HepG2 (cell line): ENCODE data around the gene TBC1D4. TPM values are rescaled to one million over a fixed set of nuclear protein-coding genes. Genes with fewer than 3 reads are reported as not detected.

ENCODE experiments used
- ATAC-seq: fragments of 200-7000 bp; cut with Tn5 transposase; 3 replicates; pipeline ENCODE4 v1.9.1; 2020; ENCODE audit warnings: mild to moderate bottlenecking, moderate library complexity
- BruUV-seq: library from RNA; stranded (reverse); fragments of 400-500 nt; replicated peaks from 2 replicates; lab custom pipeline; 2021; lab: Mats Ljungman, UMichigan
- CTCF ChIA-PET: fragments of 300-600 bp; formaldehyde crosslinking; extraction: SDS; loops from one replicate; lab custom pipeline; 2021; ENCODE audit warnings: low total read pairs, inconsistent platforms, low intra/inter-chr PET ratio; lab: Yijun Ruan, JAX
- POLR2A ChIA-PET: fragments of 350-600 bp; sonication (Branson Sonifier 250); formaldehyde crosslinking; loops from one replicate; lab custom pipeline; 2020; ENCODE audit warnings: antibody characterized with exemption, inconsistent platforms; lab: Yijun Ruan, JAX
- DNase-seq: peaks from one replicate; pipeline ENCODE4 v3.0.0-alpha.2; 2015; ENCODE audit warnings: low spot score
- FAIRE-seq: peaks from 3 replicates; lab custom pipeline; 2011; peaks lifted over from hg19 to GRCh38; lab: Jason Lieb, UNC
- H2AFZ ChIP-seq: one replicate; pipeline ENCODE4 v1.6.1; 2011; ENCODE audit warnings: low read length, inconsistent platforms
- H3K27ac ChIP-seq: fragments of 300-600 bp; 3 replicates; pipeline ENCODE4 v1.8.0; 2011; ENCODE audit warnings: mixed run types, mild to moderate bottlenecking, mixed read lengths, low read length, inconsistent platforms; ENCODE audit not compliant: insufficient read depth; ENCODE audit errors: extremely low read length
- H3K27me3 ChIP-seq, 2 experiments: fragments of 200-600 bp in 1 of 2; 2 replicates in 1 of 2; 3 replicates in 1 of 2; pipeline versions ENCODE4 v1.6.0 to v1.8.0; 2011; ENCODE audit warnings: low read length in 2 of 2, mild to moderate bottlenecking in 2 of 2, moderate library complexity in 2 of 2, inconsistent platforms in 1 of 2; ENCODE audit not compliant: insufficient read depth in 2 of 2, control insufficient read depth in 1 of 2
- H3K36me3 ChIP-seq, 2 experiments: fragments of 200-600 bp in 1 of 2; replicated peaks in 1 of 2; 2 replicates in 1 of 2; 3 replicates in 1 of 2; pipeline versions ENCODE4 v1.5.1 to v1.8.0; 2011; ENCODE audit warnings: low read length in 2 of 2, inconsistent platforms in 1 of 2; ENCODE audit not compliant: insufficient read depth in 2 of 2, control insufficient read depth in 1 of 2
- H3K4me1 ChIP-seq: 2 replicates; pipeline ENCODE4 v1.5.1; 2012; ENCODE audit warnings: low read length, inconsistent platforms; ENCODE audit not compliant: insufficient read depth
- H3K4me2 ChIP-seq: 2 replicates; pipeline ENCODE4 v1.6.0; 2011; ENCODE audit warnings: low read depth, low read length, inconsistent platforms
- H3K4me3 ChIP-seq, 3 experiments: fragments of 200-600 bp in 1 of 3; sonication (generic), shearing (Covaris generic) in 1 of 3; replicated peaks in 1 of 3; 2 replicates each; pipeline ENCODE4 v1.5.1; 2011 to 2016; ENCODE audit warnings: low read length in 3 of 3, inconsistent platforms in 2 of 3, low read depth in 2 of 3, mild to moderate bottlenecking in 2 of 3, control low read depth in 1 of 3, mixed read lengths in 1 of 3; ENCODE audit not compliant: insufficient read depth in 1 of 3
- H3K79me2 ChIP-seq: one replicate; pipeline ENCODE4 v1.6.1; 2011; ENCODE audit warnings: low read length, inconsistent platforms; ENCODE audit not compliant: insufficient read depth
- H3K9ac ChIP-seq: 2 replicates; pipeline ENCODE4 v1.6.0; 2011; ENCODE audit warnings: mild to moderate bottlenecking, low read depth, low read length, inconsistent platforms; ENCODE audit not compliant: insufficient read depth
- H3K9me3 ChIP-seq: 2 replicates; pipeline ENCODE4 v1.5.1; 2012; ENCODE audit warnings: mild to moderate bottlenecking, low read length
- H4K20me1 ChIP-seq: 2 replicates; pipeline ENCODE4 v1.6.0; 2011; ENCODE audit warnings: inconsistent platforms, mild to moderate bottlenecking, low read length, moderate library complexity; ENCODE audit not compliant: insufficient read depth
- HMG20B ChIP-seq: conservative IDR thresholded peaks from 2 replicates; pipeline ENCODE4 v1.6.1; 2016; ENCODE audit warnings: missing genetic modification reagents, missing compliant biosample characterization
- MTF2 ChIP-seq: sonication (generic); formaldehyde crosslinking; IDR thresholded peaks from 2 replicates; pipeline ENCODE4 v1.5.0; 2020; ENCODE audit warnings: missing genetic modification reagents, borderline replicate concordance
- PAX8 ChIP-seq: sonication (generic); formaldehyde crosslinking; IDR thresholded peaks from 2 replicates; pipeline ENCODE4 v1.8.0; 2022; ENCODE audit warnings: mild to moderate bottlenecking, missing genetic modification reagents, borderline replicate concordance
- RFX1 ChIP-seq: fragments of 450-650 bp; IDR thresholded peaks from 2 replicates; pipeline ENCODE4 v1.6.1; 2017
- SATB2 ChIP-seq: sonication (generic); formaldehyde crosslinking; IDR thresholded peaks from 2 replicates; pipeline ENCODE4 v1.5.0; 2020; ENCODE audit warnings: missing genetic modification reagents
- ZBTB20 ChIP-seq: sonication (generic); formaldehyde crosslinking; IDR thresholded peaks from 2 replicates; pipeline ENCODE4 v1.8.1; 2023; ENCODE audit warnings: missing genetic modification reagents, low read depth, mild to moderate bottlenecking, borderline replicate concordance
- ZFP36 ChIP-seq: fragments of 150-350 bp; IDR thresholded peaks from 2 replicates; pipeline ENCODE4 v1.6.1; 2018; ENCODE audit warnings: borderline replicate concordance, low read length, low read depth; ENCODE audit not compliant: partially characterized antibody
- ZNF382 ChIP-seq: sonication (generic); formaldehyde crosslinking; IDR thresholded peaks from 2 replicates; pipeline ENCODE4 v1.5.0; 2020; ENCODE audit warnings: missing genetic modification reagents, mild to moderate bottlenecking, borderline replicate concordance
- ZNF652 ChIP-seq: IDR thresholded peaks from 2 replicates; pipeline ENCODE4 v1.6.1; 2016; ENCODE audit warnings: low read depth, borderline replicate concordance
- ZNF816 ChIP-seq: sonication (generic); formaldehyde crosslinking; IDR thresholded peaks from 2 replicates; pipeline ENCODE4 v1.8.0; 2022; ENCODE audit warnings: missing genetic modification reagents, mild to moderate bottlenecking, borderline replicate concordance
- WGBS: methylation state at CpG from one replicate; pipeline ENCODE4 v1.1.6; 2017; ENCODE audit warnings: low lambda C conversion rate; 5-methylcytosine and 5-hydroxymethylcytosine counted together
- in situ Hi-C: cut with HindIII; loops from 2 replicates; pipeline ENCODE4 v1.10.0; 2017; ENCODE audit warnings: low pct_unique_long_range_greater_than_20kb; ENCODE audit not compliant: extremely low pct_ligation_motif_present
- intact Hi-C: fragments of 100-400 bp; cut with micrococcal nuclease; formaldehyde crosslinking; loops from one replicate; pipeline ENCODE4 v1.10.0; 2022; ENCODE audit not compliant: unreplicated experiment
- polyA plus RNA-seq, 8 experiments: library from polyadenylated mRNA; depleted of rRNA in 3 of 8; stranded (reverse) in 7 of 8; unstranded in 1 of 8; fragments of >200 nt; fragmentation: Illumina TruSeq in 4 of 8; extraction: Trizol in 4 of 8; gene quantifications; 2 replicates each; pipeline versions ENCODE4 v1.2.1 to v1.2.3, GENCODE V29; 2011 to 2016; ENCODE audit warnings: low read depth in 4 of 8, missing spikeins in 1 of 8, mixed read lengths in 1 of 8; ENCODE audit not compliant: insufficient read depth in 1 of 8
- total RNA-seq, 5 experiments: library from RNA; depleted of rRNA; stranded (reverse); fragments of >200 nt; fragmentation: Illumina TruSeq; extraction: Trizol; gene quantifications; 2 replicates each; pipeline ENCODE4 v1.2.3, GENCODE V29; 2016; ENCODE audit warnings: low read depth in 1 of 5
- TF ChIP-seq, protein P1 (sequence below): sonication (generic); formaldehyde crosslinking; IDR thresholded peaks from 2 replicates; pipeline ENCODE4 v1.4.0; 2020; ENCODE audit warnings: missing genetic modification reagents, borderline replicate concordance
- TF ChIP-seq, protein P2 (sequence below): sonication (generic); formaldehyde crosslinking; IDR thresholded peaks from 2 replicates; pipeline ENCODE4 v1.5.1; 2020; ENCODE audit warnings: missing genetic modification reagents, mild to moderate bottlenecking, borderline replicate concordance
- TF ChIP-seq, protein P3 (sequence below): sonication (generic); formaldehyde crosslinking; IDR thresholded peaks from 2 replicates; pipeline ENCODE4 v1.8.0; 2022; ENCODE audit warnings: mild to moderate bottlenecking, missing genetic modification reagents, moderate library complexity

The TBC1D4 gene
- total and polyA plus RNA-seq, 2 of the 13 experiments (the other 11 are each of a cell fraction or from before 2014, with no cell fraction given): 35.9 to 64.4 TPM

DNA sequence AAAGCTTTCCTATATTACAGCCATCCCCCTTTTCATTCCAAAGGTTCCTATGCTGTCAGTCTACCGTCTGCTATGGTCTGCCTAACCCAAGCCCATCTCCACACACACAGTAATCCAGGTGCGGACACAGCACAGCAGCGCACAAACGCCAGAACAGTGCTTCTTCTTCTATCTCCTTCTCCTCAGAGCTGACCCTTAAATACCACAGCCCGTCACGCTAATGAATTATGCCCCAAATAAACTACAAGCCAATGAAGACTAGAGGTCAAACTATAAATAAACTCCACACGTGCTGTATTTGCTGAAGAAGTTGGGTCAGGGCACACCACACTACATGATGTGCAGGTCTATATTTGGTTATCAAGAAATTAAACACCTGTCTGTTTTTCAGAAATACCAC, 71.8 kb downstream of the TBC1D4 start:
- Histone ChIP-seq H3K27ac (no peak overlapping the region), H4K20me1 (peaks cover 4% of the 10 kb centered on the region; the same call in 1 of the 2 replicates), H3K9ac (no peak overlapping the region), H3K4me1 (peaks cover 63% of the 10 kb centered on the region), H3K36me3 (peaks cover 0 to 7% of the 10 kb centered on the region in 2 experiments; a peak in 1 of 5 replicates), H3K4me3 (no peak overlapping the region), H3K9me3 (no peaks in the 10 kb centered on the region), H2AFZ (no peak overlapping the region), H3K4me2 (no peak overlapping the region), H3K27me3 (no peaks in the 10 kb centered on the region), H3K79me2 (peaks cover 90% of the 10 kb centered on the region)
- POLR2A ChIA-PET: no interaction called here
- in situ Hi-C loops: no loop called here
- WGBS: 96% methylated on average over 7 of the region's 7 CpGs
- ATAC-seq: no peak
- BruUV-seq: no TSS peak
- CTCF ChIA-PET: no interaction called here
- FAIRE-seq: no peak
- DNase-seq: no peak
- TF ChIP-seq ZFP36 (no peak), ZBTB20 (CRISPR knock-in tag) (no peak), ZNF652 (CRISPR knock-in tag) (no peak), ZNF816 (no peak), MTF2 (CRISPR knock-in tag) (no peak), HMG20B (CRISPR knock-in tag) (no peak), ZNF382 (CRISPR knock-in tag) (no peak), SATB2 (CRISPR knock-in tag) (no peak), PAX8 (CRISPR knock-in tag) (no peak), RFX1 (no peak)
- TF ChIP-seq, protein P1, sequence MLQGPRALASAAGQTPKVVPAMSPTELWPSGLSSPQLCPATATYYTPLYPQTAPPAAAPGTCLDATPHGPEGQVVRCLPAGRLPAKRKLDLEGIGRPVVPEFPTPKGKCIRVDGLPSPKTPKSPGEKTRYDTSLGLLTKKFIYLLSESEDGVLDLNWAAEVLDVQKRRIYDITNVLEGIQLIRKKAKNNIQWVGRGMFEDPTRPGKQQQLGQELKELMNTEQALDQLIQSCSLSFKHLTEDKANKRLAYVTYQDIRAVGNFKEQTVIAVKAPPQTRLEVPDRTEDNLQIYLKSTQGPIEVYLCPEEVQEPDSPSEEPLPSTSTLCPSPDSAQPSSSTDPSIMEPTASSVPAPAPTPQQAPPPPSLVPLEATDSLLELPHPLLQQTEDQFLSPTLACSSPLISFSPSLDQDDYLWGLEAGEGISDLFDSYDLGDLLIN: no peak
- TF ChIP-seq, protein P2, sequence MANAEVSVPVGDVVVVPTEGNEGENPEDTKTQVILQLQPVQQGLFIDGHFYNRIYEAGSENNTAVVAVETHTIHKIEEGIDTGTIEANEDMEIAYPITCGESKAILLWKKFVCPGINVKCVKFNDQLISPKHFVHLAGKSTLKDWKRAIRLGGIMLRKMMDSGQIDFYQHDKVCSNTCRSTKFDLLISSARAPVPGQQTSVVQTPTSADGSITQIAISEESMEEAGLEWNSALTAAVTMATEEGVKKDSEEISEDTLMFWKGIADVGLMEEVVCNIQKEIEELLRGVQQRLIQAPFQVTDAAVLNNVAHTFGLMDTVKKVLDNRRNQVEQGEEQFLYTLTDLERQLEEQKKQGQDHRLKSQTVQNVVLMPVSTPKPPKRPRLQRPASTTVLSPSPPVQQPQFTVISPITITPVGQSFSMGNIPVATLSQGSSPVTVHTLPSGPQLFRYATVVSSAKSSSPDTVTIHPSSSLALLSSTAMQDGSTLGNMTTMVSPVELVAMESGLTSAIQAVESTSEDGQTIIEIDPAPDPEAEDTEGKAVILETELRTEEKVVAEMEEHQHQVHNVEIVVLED: no peak
- TF ChIP-seq, protein P3, sequence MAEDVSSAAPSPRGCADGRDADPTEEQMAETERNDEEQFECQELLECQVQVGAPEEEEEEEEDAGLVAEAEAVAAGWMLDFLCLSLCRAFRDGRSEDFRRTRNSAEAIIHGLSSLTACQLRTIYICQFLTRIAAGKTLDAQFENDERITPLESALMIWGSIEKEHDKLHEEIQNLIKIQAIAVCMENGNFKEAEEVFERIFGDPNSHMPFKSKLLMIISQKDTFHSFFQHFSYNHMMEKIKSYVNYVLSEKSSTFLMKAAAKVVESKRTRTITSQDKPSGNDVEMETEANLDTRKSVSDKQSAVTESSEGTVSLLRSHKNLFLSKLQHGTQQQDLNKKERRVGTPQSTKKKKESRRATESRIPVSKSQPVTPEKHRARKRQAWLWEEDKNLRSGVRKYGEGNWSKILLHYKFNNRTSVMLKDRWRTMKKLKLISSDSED (CRISPR knock-in tag): no peak
- intact Hi-C loops: no loop called here
